Thyroid gland (tissue), 4 donors: Measurements from ENCODE around the gene OR2T34. TPM values are rescaled to one million over a fixed set of nuclear protein-coding genes. Genes with fewer than 3 reads are reported as not detected.

Experiments used
- DNase-seq, 2 donors: peaks; one replicate each; pipeline ENCODE4 v3.0.0-alpha.2; 2019
- H3K27ac ChIP-seq, 3 donors: fragments of 200-600 bp; sonication (generic); 1 replicate in 2 of 3; 2 replicates in 1 of 3; pipeline ENCODE4 v1.5.1; 2016 to 2019; ENCODE audit warnings: mild to moderate bottlenecking in 1 of 3, moderate library complexity in 1 of 3
- H3K27me3 ChIP-seq: fragments of 200-600 bp; sonication (generic); one replicate; pipeline ENCODE4 v1.5.1; 2019
- H3K36me3 ChIP-seq, 2 donors: fragments of 200-600 bp; sonication (generic); one replicate each; pipeline ENCODE4 v1.5.1; 2016 to 2019
- H3K4me1 ChIP-seq, 2 donors: fragments of 200-600 bp; sonication (generic); one replicate each; pipeline ENCODE4 v1.5.1; 2017 to 2019
- H3K4me3 ChIP-seq, 3 donors: fragments of 200-600 bp; sonication (generic); replicated peaks in 1 of 3; 1 replicate in 2 of 3; 2 replicates in 1 of 3; pipeline ENCODE4 v1.5.1; 2016; ENCODE audit warnings: mild to moderate bottlenecking in 1 of 3
- H3K9me3 ChIP-seq: fragments of 200-600 bp; sonication (generic); one replicate; pipeline ENCODE4 v1.5.1; 2017
- POLR2A ChIP-seq, 2 donors: fragments of 450-650 bp; IDR thresholded peaks; one replicate each; pipeline ENCODE4 v1.6.1; 2017; ENCODE audit warnings: antibody characterized with exemption in 2 of 2, mild to moderate bottlenecking in 2 of 2, moderate library complexity in 1 of 2
- WGBS, 2 donors: methylation state at CpG; one replicate each; pipeline ENCODE4 v1.1.5; 2017; 5-methylcytosine and 5-hydroxymethylcytosine counted together
- intact Hi-C: fragments of 100-400 bp; cut with DNase I; formaldehyde crosslinking; loops from one replicate; pipeline ENCODE4 v1.15.1; 2023
- total RNA-seq, 4 donors: library from RNA; depleted of rRNA; stranded (reverse); fragments of >200 nt; gene quantifications; one replicate each; pipeline ENCODE4 v1.2.3, GENCODE V29; 2016
- TF ChIP-seq, protein P1 (sequence below), 6 experiments: fragments of 200-600 bp in 3 of 6; fragments of 450-650 bp in 3 of 6; sonication (generic) in 3 of 6; IDR thresholded peaks; one replicate each; pipeline ENCODE4 v1.5.1; 2016 to 2019; ENCODE audit warnings: antibody characterized with exemption in 6 of 6, mild to moderate bottlenecking in 2 of 6, inconsistent platforms in 1 of 6, moderate library complexity in 1 of 6

The OR2T34 gene
- total RNA-seq, 4 donors from 2014 or later = not detected

DNA sequence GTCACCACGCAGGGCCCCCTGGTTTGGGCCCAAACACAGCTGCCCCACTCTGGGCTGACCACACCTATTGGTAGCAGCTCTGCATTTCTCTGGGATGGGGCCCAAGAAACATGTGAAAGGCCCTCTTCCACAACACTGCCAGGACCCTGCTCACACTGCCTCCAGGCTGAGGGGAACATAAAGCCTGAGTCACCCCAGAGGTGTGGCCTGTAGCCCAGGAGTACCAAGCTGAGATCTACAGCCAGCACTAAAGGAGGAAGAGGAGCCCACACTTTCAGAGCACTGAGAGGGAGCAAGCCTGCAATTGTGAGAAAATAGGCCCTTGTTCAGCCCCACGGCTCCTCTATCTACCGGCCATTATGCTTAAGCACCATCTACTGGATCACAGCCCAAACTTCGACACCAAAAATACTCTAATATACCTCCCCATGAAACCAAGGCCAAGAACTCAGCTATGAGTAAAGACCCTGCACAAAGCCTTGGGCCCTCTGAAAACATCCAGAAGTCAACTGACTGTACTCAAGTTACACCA lies 37.4 kb upstream of the OR2T34 start:
- H3K9me3 ChIP-seq = no peaks in the 10 kb centered on the region
- DNase-seq = no peak
- H3K27ac ChIP-seq = no peak overlapping the region
- no peaks in the 10 kb centered on the region for H3K4me1 ChIP-seq
- WGBS, 2 donors = 57 to 76% methylated on average over 4 of the region's 4 CpGs
- H3K27me3 ChIP-seq = no peaks in the 10 kb centered on the region
- no peak overlapping the region for H3K4me3 ChIP-seq
- H3K36me3 ChIP-seq = no peaks in the 10 kb centered on the region
- intact Hi-C loops = no loop called here
- TF ChIP-seq, protein P1, sequence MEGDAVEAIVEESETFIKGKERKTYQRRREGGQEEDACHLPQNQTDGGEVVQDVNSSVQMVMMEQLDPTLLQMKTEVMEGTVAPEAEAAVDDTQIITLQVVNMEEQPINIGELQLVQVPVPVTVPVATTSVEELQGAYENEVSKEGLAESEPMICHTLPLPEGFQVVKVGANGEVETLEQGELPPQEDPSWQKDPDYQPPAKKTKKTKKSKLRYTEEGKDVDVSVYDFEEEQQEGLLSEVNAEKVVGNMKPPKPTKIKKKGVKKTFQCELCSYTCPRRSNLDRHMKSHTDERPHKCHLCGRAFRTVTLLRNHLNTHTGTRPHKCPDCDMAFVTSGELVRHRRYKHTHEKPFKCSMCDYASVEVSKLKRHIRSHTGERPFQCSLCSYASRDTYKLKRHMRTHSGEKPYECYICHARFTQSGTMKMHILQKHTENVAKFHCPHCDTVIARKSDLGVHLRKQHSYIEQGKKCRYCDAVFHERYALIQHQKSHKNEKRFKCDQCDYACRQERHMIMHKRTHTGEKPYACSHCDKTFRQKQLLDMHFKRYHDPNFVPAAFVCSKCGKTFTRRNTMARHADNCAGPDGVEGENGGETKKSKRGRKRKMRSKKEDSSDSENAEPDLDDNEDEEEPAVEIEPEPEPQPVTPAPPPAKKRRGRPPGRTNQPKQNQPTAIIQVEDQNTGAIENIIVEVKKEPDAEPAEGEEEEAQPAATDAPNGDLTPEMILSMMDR (IDR thresholded peaks at IDR 0.05) = no peak
- TF ChIP-seq POLR2A (IDR thresholded peaks at IDR 0.05) = no peak

GRCh38 chr1:248610301-248610700 lies 35.7 kb upstream of the OR2T34 start:
- 52 to 57% methylated on average over 3 of the region's 3 CpGs for WGBS, 2 donors
- intact Hi-C loops = no loop called here

GRCh38 chr1:248599396-248599795 lies 24.8 kb upstream of the OR2T34 start:
- no peaks in the 10 kb centered on the region for H3K27me3 ChIP-seq
- no peak for DNase-seq
- H3K9me3 ChIP-seq = no peaks in the 10 kb centered on the region
- H3K36me3 ChIP-seq = no peaks in the 10 kb centered on the region
- no peaks in the 10 kb centered on the region for H3K4me1 ChIP-seq
- H3K4me3 ChIP-seq = no peak overlapping the region
- intact Hi-C loops = no loop called here
- 81 to 86% methylated on average over 8 of the region's 8 CpGs for WGBS, 2 donors
- H3K27ac ChIP-seq = no peak overlapping the region
- TF ChIP-seq, protein P1 (IDR thresholded peaks at IDR 0.05) = no peak
- TF ChIP-seq POLR2A (IDR thresholded peaks at IDR 0.05) = no peak

More at GRCh38 chr1:248610301-248610700, 35.7 kb upstream of the OR2T34 start:
- Histone ChIP-seq H3K27ac (no peak overlapping the region), H3K4me3 (no peak overlapping the region), H3K4me1 (no peaks in the 10 kb centered on the region), H3K36me3 (no peaks in the 10 kb centered on the region), H3K27me3 (no peaks in the 10 kb centered on the region), H3K9me3 (no peaks in the 10 kb centered on the region)
- no peak for DNase-seq
- TF ChIP-seq, protein P1 (IDR thresholded peaks at IDR 0.05) = no peak
- TF ChIP-seq POLR2A (IDR thresholded peaks at IDR 0.05) = no peak

DNA sequence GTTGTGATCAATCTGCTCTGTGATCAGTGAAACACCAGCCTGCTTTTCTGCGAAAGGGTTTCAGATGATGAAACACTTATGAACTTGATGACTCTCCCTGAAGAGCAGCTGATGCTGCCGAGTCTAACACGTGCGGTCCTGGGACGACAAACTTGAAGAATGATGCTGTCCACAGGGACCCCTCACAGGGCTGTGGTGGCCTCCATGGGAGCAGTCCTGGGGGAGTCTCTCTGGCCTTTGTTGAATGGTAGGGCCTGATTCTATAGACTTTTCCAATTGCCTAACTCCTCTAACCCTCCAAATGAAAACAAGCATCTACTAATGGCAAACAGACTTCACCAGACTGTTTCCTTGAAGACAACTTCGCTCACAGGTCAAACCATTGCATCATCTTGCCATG lies 23.0 kb upstream of the OR2T34 start, which contains the start of gene OR2T10:
Gene OR2T10, minus strand, starts transcription at position 112 of the 400 bp plus-strand sequence. CDS start 3,932 bp downstream, outside the sequence.
- intact Hi-C loops = no loop called here
- no peak for DNase-seq
- no peak for TF ChIP-seq POLR2A (IDR thresholded peaks at IDR 0.05)
- TF ChIP-seq, protein P1 (IDR thresholded peaks at IDR 0.05) = no peak
- Histone ChIP-seq H3K36me3 (no peaks in the 10 kb centered on the region), H3K27me3 (no peaks in the 10 kb centered on the region), H3K27ac (no peak within 1 kb of the TSS), H3K4me3 (no peak within 1 kb of the TSS), H3K9me3 (no peaks in the 10 kb centered on the region), H3K4me1 (no peaks in the 10 kb centered on the region)
- WGBS, 2 donors = 74 to 84% methylated on average over 6 of the region's 6 CpGs

DNA sequence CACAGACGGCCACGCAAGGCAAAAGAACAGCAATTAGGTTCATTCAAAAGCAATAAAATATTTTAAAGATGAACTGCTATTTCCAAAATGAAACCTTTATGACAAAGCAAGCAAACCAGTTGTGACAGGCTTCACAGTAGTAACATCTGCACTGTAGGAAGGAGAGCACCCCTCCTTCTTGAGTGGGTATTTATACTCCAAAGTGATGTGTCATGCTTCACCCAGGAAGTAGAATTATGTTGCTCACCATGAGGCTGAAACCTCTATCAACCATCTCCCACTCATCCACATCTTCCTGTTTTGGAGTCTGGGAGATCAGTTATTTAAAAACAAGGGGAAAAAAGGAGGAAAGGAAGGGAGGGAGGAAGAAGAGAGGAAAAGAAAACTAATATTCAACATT lies 22.1 kb upstream of the OR2T34 start:
- Histone ChIP-seq H3K9me3 (no peaks in the 10 kb centered on the region), H3K27ac (no peak overlapping the region), H3K4me1 (no peaks in the 10 kb centered on the region), H3K36me3 (no peaks in the 10 kb centered on the region), H3K27me3 (no peaks in the 10 kb centered on the region), H3K4me3 (no peak overlapping the region)
- intact Hi-C loops = no loop called here
- TF ChIP-seq, protein P1 (IDR thresholded peaks at IDR 0.05) = no peak
- no peak for TF ChIP-seq POLR2A (IDR thresholded peaks at IDR 0.05)
- DNase-seq = no peak
- 76% methylated on average over 2 of the region's 2 CpGs for WGBS, 2 donors
